SKM-1 (cell line): Measurements from ENCODE around the gene FAM174C.
"Not testable (repeated sequence)": the region's sequence is repeated elsewhere in the genome, so short reads cannot be mapped to it uniquely, and the experiment has no call there.

Experiments
- DNase-seq: peaks from one replicate; lab custom pipeline; 2025; ENCODE audit not compliant: unreplicated experiment; lab: John Stamatoyannopoulos, UW

Gene FAM174C

GRCh38 chr19:1296575-1297271 lies 21.4 kb downstream of the FAM174C start:
- DNase-seq: no peak

DNA sequence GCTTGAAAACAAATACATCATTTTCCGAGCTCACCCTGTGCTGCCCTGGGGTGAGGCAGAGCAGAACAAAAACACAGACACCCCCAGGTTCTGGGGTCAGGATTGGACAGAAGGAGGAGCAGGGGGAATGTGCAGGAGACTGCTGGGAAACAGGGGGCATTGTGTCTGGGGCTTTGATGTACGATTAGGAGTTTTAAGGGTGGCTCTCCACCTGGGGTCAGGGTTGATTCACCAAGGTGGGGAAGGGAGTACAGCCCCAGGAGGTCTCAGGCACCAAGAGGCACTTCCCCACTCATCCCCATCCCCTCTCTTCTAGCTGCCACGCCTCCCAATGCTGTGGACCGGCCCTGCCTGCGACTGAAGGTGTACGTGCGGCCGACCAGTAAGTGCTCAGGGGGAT lies 22.9 kb downstream of the FAM174C start:
- no peak for DNase-seq

- no peak for DNase-seq
Measured at GRCh38 chr19:1299801-1300200, 24.5 kb downstream of the FAM174C start.

GRCh38 chr19:1300744-1301490 lies 25.6 kb downstream of the FAM174C start:
- no peak for DNase-seq

DNA sequence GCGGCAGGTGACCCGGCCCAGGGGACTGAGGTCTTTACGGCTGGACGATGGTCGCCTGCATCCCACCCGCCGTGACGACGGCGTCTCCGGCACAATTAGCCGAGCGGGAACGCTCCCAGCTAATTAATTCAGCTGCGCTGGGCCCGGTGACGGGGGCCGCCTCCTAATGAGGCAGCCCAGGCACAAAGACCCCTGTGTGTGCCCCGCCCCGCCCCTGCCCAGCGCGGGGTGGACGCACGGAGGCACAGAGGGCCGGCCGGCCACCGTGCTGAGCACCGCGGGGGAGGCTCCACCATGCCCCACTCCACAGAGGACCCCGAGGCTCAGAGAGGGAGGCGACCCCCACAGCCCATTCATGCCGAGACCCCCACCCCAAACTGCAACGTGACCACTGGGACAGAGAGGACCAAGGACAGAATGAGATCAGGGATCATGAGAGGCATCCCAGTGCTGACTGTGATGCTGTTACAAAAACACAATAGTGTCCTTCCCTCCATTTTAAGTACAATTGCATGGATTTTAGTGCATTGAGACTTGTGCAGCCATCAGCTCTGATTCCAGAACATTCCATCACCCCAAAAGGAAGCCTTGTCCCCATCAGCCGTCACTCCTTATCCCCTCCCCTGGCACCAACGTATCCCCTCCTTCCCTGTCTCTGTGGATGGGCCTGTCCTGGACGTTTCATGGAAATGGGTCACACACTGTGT lies 27.4 kb downstream of the FAM174C start:
- DNase-seq: no peak

DNA sequence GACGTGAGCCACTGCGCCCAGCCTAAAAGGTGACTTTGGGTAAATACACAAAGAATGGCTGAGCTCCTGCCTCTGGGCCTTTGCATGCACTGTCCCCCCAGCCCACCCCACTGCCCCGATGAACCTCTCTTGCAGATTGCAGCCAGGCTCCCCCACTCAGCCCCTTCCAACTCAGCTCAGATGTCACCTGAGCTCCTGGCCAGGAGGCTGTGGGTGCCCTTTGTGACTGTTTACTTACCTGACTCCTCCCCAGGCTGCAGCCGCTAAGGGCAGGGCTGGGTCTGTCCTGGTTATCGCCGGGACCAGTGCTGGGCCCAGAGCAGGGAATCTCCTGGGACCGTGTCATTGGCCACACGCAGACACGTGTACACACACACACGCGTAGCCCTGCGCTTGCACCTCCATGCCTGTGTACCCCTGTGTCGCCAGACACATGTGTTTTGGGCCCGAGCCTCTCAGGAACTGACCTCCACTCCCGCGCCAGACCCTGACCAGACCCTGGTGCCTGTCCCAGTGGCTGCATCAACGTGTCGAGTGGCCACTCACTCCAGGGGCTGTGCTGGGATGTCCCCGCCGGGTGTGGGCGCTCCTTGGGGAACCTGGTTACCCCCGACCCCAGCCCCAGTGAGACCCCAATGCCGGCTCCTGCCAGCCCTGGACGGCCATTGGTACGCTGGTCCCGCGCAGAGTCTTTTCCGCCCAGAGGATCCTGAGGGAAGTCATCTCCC lies 29.0 kb downstream of the FAM174C start:
- DNase-seq: no peak

GRCh38 chr19:1305354-1305753 lies 30.0 kb downstream of the FAM174C start:
- DNase-seq: not testable (repeated sequence)

- no peak for DNase-seq
Measured at GRCh38 chr19:1307320-1307719, 32.0 kb downstream of the FAM174C start.

DNA sequence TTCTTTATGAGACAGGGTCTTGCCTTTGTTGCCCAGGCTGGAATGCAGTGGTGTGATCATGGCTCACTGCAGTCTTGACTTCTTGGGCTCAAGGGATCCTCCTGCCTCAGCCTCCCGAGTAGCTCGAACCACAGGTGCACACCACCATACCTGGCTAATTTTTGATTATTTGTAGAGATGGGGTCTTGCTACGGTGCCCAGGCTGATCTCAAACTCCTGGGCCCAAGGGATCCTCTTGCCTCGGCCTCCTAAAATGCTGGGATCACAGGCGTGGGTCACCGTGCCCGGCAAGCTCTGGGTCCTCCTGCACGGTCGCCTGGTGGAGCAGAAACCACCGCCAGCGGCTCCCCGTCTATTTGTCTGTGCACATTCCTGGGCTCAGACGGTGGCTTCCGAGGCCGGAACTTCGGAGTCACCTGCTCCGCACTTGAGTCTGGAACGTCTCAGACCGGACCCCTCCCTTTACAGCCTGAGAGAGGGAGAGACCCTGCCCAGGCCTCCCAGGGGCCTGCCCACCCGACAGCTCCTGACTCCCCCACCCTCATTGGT lies 32.5 kb downstream of the FAM174C start:
- no peak for DNase-seq

GRCh38 chr19:1308718-1309117 lies 33.4 kb downstream of the FAM174C start:
- DNase-seq: no peak

DNA sequence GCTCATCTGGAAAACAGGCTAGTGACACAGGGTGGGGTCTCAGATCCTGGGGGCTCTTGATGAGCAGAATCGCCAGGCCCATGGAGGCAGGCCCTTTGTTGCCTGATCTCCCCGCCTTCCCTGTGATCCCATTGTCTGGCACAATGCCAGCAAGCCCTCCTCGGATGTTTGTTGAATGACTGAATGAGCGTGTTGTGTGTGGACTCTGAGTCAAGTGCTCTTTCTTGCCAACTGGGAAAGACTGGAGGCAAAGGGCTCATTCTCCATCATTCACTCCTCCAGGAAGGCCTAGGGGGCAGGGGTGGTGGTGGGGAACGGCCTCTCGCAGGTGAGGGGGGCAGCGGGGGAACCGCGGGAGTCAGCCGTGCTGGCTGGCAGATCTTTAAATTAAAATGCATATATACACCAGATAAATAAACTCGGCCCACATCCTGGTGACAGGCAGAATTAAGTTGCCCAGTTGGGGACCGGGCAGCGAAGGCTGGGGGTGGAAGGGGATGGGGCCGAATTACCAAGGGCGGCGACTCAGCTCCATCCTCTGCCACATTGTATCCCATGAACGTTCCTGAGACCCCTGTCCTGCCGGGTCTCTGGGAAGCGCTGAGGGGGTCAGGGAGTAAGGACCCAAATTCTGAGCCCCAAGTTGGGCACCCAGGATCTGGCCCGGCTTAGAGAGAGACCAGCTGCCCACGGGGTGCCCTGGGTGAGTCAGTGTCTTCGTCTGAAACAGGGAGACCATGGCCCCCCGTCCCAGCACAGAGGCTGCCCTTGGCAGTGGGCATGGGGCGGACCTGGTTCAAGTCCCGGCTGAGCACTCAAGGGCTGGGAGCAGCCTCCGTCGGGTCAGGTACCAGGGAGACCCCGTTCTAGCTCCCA lies 34.9 kb downstream of the FAM174C start:
- no peak for DNase-seq

DNA sequence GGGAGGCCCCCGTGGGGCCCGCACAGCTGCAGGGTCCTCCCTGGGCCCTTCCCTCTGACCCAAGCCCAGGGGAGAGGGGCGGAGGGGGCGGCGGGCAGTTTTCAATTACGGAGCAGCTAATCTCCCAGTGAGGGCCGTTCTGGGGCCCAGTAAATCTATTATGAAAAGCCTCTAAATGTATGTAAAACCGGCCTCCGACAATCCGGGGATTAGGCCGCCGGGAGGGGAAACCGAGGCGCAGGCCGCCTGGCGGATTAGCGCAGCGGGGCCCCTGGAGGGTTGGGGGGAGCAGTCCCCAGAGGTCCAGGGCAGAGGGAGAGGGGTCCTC lies 35.5 kb downstream of the FAM174C start:
- DNase-seq: no peak

DNA sequence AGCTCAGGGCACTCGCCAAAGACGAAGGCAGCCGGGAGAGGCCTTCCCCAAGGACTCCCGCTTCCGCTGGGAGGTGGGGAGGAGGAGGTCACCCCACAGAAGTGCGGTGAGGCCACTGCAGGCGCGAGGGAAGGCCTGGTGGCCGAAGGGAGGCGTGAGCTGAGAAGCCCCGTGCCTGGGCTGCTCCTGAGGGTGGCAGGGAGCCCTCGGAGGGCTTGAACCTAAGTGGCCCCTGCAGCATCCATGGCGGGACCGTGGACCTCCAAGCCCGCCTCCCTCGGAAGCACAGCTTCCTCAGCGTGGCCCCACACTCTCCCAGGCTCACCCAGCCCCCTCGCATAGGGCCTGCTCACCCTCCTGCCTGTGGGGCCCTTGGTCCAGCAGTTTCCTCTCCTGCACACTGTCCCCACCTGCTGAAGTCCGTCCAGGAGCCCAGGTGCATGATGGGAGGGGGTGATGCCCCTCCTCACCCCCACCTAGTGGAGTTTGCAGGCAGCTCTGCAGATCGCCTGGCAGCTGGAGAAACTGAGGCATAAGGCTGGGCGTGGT lies 36.3 kb downstream of the FAM174C start:
- DNase-seq: no peak

GRCh38 chr19:1312767-1313694 lies 37.7 kb downstream of the FAM174C start:
- DNase-seq: no peak

DNA sequence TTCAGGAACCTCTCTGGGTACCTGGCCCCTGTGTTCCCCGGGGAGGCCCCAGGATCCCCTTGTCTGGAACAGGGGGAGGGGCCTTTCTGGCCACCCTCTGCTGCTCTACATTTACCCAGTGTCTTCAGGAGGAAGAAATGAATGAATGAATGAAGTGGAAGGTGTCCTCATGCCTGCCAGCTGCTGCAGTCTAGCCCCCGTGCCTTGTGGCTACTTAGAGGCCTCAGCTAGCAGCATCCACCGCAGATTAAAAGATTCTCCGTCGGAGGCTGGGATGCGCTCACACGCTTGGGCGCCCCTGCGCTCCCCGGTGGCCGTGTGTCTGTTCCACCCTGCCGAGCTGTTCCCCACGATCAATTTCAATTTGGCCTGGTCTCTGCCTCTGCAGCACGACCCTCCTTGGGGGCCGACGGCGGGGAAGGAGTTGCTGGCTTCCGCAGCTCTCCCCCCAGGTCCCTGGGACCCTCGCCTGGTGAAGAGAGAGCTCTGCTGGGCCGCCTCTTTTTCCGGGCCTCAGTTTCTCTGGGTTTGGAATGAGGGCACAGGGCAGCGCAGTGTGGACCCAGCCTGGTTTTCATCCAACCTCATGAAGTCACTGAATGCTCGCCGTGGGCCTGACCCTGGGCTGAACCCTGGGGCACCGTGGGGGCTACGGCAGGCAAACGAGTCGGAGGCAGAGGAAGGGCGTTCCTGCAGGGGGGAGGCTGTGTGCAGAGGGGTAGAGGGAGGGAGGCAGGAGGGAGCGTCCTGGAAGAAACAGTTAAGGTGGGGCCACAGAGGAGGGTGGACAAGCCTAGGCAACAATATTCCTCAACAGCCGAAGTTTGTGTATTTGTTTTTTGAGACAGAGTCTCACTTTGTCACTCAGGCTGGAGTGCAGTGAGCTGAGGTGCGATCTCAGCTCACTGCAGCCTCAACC lies 38.6 kb downstream of the FAM174C start:
- DNase-seq: no peak

- DNase-seq: peak; percentile 11
Measured at GRCh38 chr19:1315470-1316166, 40.3 kb downstream of the FAM174C start.

DNA sequence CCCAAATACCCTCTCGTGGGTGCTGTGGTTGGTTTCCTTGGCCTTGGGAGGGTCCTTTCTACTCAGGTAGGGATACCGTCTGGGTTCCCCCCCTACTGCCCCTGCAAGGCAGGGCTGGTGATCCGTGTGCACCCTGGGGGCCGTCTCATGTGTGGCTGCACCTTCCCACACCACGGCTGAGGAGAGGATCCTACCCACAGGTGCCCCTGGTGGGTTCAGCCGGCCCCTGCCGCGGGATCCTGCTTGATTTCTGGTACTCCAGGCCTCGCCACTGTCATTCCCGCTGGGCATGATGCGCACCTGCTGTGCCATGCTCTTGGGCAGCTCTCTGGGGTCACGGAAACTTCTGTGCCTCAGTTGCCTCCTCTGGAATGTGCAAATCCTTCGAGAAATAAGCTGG lies 41.1 kb downstream of the FAM174C start:
- DNase-seq: no peak
